ENCODE measurements around the gene WNT8A.

GRCh38 chr5:138053554-138053953, 30.3 kb upstream of the WNT8A start:
- TF ChIP-seq POLR2A (IDR thresholded peaks at IDR 0.05; ENCODE audit: low read depth, low read length) (no peak), POLR2AphosphoS5 (IDR thresholded peaks at IDR 0.05; ENCODE audit: low read depth, low read length) (no peak)
